GM21825 (cell line): ENCODE results near the gene CDK5RAP2.
"Not testable (repeated sequence)": the region's sequence is repeated elsewhere in the genome, so short reads cannot be mapped to it uniquely, and the experiment has no call there.

Experiments used
- ATAC-seq: cut with Tn5 transposase; IDR thresholded peaks from one replicate; pipeline ENCODE4 v1.9.1; 2021; ENCODE audit warnings: mild to moderate bottlenecking, moderate library complexity; ENCODE audit not compliant: unreplicated experiment

Gene CDK5RAP2

GRCh38 chr9:120592210-120592609 is 12.2 kb upstream of the CDK5RAP2 start:
- no peak for ATAC-seq

GRCh38 chr9:120587328-120587727 is 7.4 kb upstream of the CDK5RAP2 start:
- no peak for ATAC-seq

GRCh38 chr9:120583958-120584369 is 4.0 kb upstream of the CDK5RAP2 start:
- ATAC-seq: peak; percentile 40

GRCh38 chr9:120579139-120580050 is 572 bp downstream of the CDK5RAP2 start:
- peak; percentile 30 for ATAC-seq

GRCh38 chr9:120574473-120574872 is 5.5 kb downstream of the CDK5RAP2 start:
- no peak for ATAC-seq

- no peak for ATAC-seq
Measured at GRCh38 chr9:120572472-120572871, 7.5 kb downstream of the CDK5RAP2 start.

GRCh38 chr9:120571443-120572257 is 8.3 kb downstream of the CDK5RAP2 start:
- no peak for ATAC-seq

GRCh38 chr9:120570296-120570695 is 9.7 kb downstream of the CDK5RAP2 start:
- no peak for ATAC-seq

GRCh38 chr9:120569556-120569955 is 10.4 kb downstream of the CDK5RAP2 start:
- no peak for ATAC-seq

- no peak for ATAC-seq
Measured at GRCh38 chr9:120568816-120569215, 11.2 kb downstream of the CDK5RAP2 start.

GRCh38 chr9:120567874-120568273 is 12.1 kb downstream of the CDK5RAP2 start:
- no peak for ATAC-seq

GRCh38 chr9:120567081-120567480 is 12.9 kb downstream of the CDK5RAP2 start:
- ATAC-seq: no peak

GRCh38 chr9:120564589-120564988 is 15.4 kb downstream of the CDK5RAP2 start:
- no peak for ATAC-seq

GRCh38 chr9:120562861-120563443 is 17.0 kb downstream of the CDK5RAP2 start:
- no peak for ATAC-seq

GRCh38 chr9:120561709-120562108 is 18.3 kb downstream of the CDK5RAP2 start:
- no peak for ATAC-seq

GRCh38 chr9:120559546-120559945 is 20.4 kb downstream of the CDK5RAP2 start:
- no peak for ATAC-seq

- no peak for ATAC-seq
Measured at GRCh38 chr9:120558454-120558853, 21.5 kb downstream of the CDK5RAP2 start.

- ATAC-seq: no peak
Measured at GRCh38 chr9:120557205-120557604, 22.8 kb downstream of the CDK5RAP2 start.

GRCh38 chr9:120556775-120557174 is 23.2 kb downstream of the CDK5RAP2 start:
- ATAC-seq: no peak

- ATAC-seq: no peak
Measured at GRCh38 chr9:120555839-120556238, 24.1 kb downstream of the CDK5RAP2 start.

GRCh38 chr9:120552210-120552704 is 27.7 kb downstream of the CDK5RAP2 start:
- not testable (repeated sequence) for ATAC-seq
